GM06990 (cell line): ENCODE measurements around the gene CACNG3.

Source experiments
- DNase-seq: peaks from one replicate; pipeline ENCODE4 v3.0.0-alpha.2; 2011; ENCODE audit not compliant: insufficient read length; ENCODE audit errors: extremely low read depth
- H3K27me3 ChIP-seq: replicated peaks from 2 replicates; pipeline ENCODE4 v1.6.0; 2011; ENCODE audit warnings: low read length; ENCODE audit not compliant: control insufficient read depth, insufficient read depth
- H3K36me3 ChIP-seq: 2 replicates; pipeline ENCODE4 v1.5.1; 2011; ENCODE audit warnings: low read length; ENCODE audit not compliant: control insufficient read depth, insufficient read depth
- H3K4me3 ChIP-seq: replicated peaks from 2 replicates; pipeline ENCODE4 v1.5.1; 2011; ENCODE audit warnings: low read depth, mild to moderate bottlenecking, control low read depth, low read length
- TF ChIP-seq, protein P1 (sequence below): IDR thresholded peaks from 2 replicates; pipeline ENCODE4 v1.5.1; 2011; ENCODE audit warnings: low read length, control low read depth, mild to moderate bottlenecking, inconsistent platforms; ENCODE audit not compliant: insufficient read depth, poor library complexity, severe bottlenecking

CACNG3 gene

DNA sequence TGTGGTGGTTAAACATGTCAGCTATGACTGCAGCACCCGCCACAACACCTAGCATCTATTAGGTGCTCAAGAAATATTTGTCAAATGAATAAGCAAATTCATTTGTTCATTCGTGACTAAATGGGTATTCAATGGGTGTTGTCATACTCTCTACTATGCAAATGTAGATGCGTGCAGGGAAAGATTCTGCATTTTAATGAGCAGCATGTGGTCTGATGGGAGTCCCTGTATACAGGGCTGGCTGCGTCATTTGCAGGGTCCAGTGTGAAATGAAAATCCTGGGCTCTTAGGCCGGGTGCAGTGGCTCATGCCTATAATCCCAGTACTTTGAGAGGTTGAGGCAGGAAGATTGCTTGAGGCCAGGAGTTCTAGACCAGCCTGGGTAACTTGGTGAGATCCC lies 97.5 kb downstream of the CACNG3 start:
- no peaks in the 10 kb centered on the region for H3K36me3 ChIP-seq
- no peak overlapping the region for H3K4me3 ChIP-seq
- DNase-seq = no peak
- TF ChIP-seq, protein P1, sequence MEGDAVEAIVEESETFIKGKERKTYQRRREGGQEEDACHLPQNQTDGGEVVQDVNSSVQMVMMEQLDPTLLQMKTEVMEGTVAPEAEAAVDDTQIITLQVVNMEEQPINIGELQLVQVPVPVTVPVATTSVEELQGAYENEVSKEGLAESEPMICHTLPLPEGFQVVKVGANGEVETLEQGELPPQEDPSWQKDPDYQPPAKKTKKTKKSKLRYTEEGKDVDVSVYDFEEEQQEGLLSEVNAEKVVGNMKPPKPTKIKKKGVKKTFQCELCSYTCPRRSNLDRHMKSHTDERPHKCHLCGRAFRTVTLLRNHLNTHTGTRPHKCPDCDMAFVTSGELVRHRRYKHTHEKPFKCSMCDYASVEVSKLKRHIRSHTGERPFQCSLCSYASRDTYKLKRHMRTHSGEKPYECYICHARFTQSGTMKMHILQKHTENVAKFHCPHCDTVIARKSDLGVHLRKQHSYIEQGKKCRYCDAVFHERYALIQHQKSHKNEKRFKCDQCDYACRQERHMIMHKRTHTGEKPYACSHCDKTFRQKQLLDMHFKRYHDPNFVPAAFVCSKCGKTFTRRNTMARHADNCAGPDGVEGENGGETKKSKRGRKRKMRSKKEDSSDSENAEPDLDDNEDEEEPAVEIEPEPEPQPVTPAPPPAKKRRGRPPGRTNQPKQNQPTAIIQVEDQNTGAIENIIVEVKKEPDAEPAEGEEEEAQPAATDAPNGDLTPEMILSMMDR = no peak
- no peaks in the 10 kb centered on the region for H3K27me3 ChIP-seq

DNA sequence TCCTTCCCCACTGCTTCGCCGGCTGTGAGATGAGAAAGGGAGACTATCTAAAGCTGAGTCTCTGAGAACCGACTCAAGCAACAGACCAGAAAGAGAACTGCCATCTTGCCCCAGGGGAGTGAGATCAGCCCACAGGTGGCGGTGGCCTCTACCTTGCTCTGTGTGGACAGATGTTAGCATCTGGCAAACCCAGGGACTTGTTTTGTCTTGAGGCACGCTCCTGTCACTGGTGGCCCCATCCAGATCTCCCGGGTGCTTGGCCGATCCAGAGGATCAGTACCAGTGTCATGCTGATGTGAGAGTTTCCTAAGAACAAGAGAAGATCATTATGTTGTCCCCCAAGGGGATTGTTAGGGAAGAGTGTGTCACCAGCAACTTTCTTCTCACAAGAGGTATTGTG lies 101.4 kb downstream of the CACNG3 start:
- no peaks in the 10 kb centered on the region for H3K36me3 ChIP-seq
- no peaks in the 10 kb centered on the region; the same call in none of the 2 replicates for H3K27me3 ChIP-seq
- DNase-seq = no peak
- H3K4me3 ChIP-seq = no peak overlapping the region
- TF ChIP-seq, protein P1 = no peak

DNA sequence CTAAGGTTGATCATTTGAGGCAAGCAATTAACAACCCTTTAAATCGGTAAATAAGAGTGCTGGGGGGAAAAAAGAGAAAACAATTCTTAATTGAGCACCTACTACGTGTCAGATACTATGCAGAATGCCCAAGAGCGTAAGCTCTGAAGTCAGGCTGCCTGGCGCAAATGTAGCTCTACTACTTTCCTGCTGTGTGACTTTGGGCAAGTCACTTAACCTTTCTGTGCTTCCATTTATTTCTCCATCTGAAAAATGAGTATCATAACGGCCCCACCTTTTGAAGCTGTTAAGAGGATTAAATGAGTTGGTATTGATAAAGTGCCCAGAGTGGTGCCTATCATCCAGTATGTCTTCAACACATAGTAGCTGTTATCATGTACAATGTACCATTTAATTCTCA lies 102.0 kb downstream of the CACNG3 start:
- H3K27me3 ChIP-seq = no peaks in the 10 kb centered on the region; the same call in none of the 2 replicates
- TF ChIP-seq, protein P1 = no peak
- no peak for DNase-seq
- H3K4me3 ChIP-seq = no peak overlapping the region
- H3K36me3 ChIP-seq = no peaks in the 10 kb centered on the region

DNA sequence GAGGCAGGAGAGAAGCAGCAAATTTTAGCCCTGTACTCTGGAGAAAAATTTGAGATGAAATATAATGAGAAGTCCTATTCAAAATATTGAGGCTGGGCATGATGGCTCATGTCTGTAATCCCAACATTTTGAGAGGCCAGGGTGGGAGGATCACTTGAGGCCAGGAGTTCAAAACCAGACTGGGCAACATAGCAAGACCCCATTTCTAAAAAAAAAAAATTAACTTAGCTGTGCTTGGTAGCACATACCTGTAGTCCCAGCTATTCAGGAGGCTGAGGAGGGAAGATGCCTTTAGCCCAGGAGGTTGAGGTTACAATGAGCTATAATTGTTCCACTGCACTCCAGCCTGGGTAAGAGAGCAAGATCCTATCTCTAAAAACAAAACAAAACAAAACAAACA lies 103.4 kb downstream of the CACNG3 start:
- H3K27me3 ChIP-seq = peaks cover 2% of the 10 kb centered on the region
- no peak for DNase-seq
- TF ChIP-seq, protein P1 = no peak
- no peak overlapping the region for H3K4me3 ChIP-seq
- no peaks in the 10 kb centered on the region for H3K36me3 ChIP-seq

DNA sequence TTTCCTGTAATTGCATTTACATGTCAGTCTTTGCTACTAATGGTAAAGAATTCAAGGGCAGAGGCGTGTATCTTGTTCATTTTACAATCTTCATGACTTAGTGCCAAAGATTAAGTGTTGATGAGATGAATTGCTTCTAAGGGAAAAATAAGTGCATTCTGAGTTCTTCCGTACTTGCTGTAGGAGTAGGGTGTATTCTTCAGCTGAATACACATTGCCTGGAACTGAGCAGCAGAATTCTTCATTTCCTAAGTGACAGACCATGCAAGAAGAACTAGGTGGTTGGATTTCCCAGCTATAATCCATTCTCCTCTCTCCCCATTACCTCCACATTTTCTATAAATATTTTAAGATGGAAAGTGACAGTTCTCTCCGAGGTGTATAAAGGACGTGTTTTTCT lies 104.8 kb downstream of the CACNG3 start:
- Histone ChIP-seq H3K4me3 (no peak overlapping the region), H3K36me3 (no peaks in the 10 kb centered on the region), H3K27me3 (peaks cover 2% of the 10 kb centered on the region)
- no peak for DNase-seq
- TF ChIP-seq, protein P1 = no peak

DNA sequence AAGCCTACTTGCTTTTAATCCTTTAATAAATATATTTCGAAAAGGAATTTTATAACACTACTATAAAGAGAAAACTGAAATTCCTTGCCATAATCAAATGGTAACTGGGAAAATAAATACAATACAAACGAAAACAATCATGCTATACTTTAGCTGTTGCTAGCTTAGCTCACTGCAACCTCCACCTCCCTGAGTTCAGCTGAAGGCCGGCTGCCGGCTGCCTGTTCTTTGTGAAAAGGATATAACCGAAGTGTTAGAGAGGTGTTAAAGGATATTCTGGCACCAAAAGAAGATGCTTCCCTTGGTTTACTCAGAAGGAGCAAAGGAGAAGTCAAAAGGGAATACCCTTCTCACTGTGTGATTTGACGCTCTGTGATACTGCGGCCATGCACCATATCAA lies 108.5 kb downstream of the CACNG3 start:
- TF ChIP-seq, protein P1 = no peak
- H3K27me3 ChIP-seq = peaks cover 2% of the 10 kb centered on the region
- no peaks in the 10 kb centered on the region for H3K36me3 ChIP-seq
- DNase-seq = no peak
- H3K4me3 ChIP-seq = no peak overlapping the region
